Transverse colon (tissue), 4 donors: ENCODE data around the gene TSPOAP1.

Source experiments
- EP300 ChIP-seq: sonication (generic); formaldehyde crosslinking; IDR thresholded peaks from one replicate; pipeline ENCODE4 v1.6.1; 2017; ENCODE audit warnings: antibody characterized with exemption, low read depth
- POLR2A ChIP-seq: fragments of 450-650 bp; IDR thresholded peaks from one replicate; pipeline ENCODE4 v1.6.1; 2016; ENCODE audit warnings: antibody characterized with exemption, mild to moderate bottlenecking, moderate library complexity
- POLR2AphosphoS5 ChIP-seq, 3 donors: sonication (generic); formaldehyde crosslinking; IDR thresholded peaks; one replicate each; pipeline ENCODE4 v1.6.1; 2016; ENCODE audit warnings: antibody characterized with exemption in 3 of 3
- TF ChIP-seq, protein P1 (sequence below), 5 experiments: fragments of 200-600 bp in 3 of 5; fragments of 450-650 bp in 2 of 5; sonication (generic) in 3 of 5; IDR thresholded peaks; 1 replicate in 2 of 5; 2 replicates in 3 of 5; pipeline ENCODE4 v1.5.1; 2016 to 2017; ENCODE audit warnings: antibody characterized with exemption in 5 of 5, inconsistent platforms in 3 of 5, mild to moderate bottlenecking in 2 of 5, moderate library complexity in 1 of 5

DNA sequence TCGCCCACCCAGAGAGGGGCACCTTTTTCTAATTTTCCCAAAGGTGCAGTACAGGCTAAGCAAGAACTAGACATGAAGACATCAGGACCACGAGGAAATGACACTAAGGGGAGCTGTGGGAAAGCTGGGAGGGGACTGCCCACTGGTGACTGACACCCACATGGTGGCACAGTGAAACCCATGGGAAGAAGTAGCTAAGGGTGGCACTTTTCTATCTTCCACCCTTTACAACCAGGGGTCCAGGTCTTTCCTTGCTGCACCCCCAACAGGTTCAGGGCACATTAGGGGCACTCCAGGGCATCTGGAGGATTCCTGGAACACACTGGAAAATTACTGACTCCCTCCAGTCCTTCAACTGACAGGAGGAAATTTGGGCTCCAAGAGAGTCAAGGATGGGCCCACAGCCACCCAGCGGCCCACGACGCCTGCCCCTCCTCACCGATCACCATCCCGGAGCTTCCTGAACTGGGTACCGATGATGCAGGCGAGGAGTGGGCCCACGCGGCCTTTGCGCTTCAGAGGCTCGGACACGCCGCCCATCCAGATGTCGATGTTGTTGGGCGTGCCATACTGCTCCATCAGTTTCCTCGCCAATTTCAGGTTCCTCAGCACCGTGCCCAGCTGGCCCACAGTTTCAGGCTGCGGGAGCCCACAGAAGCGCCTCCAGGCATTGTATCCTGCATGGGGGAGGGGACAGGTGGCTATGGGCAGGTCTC lies 57.2 kb downstream of the TSPOAP1 start:
- TF ChIP-seq, protein P1, sequence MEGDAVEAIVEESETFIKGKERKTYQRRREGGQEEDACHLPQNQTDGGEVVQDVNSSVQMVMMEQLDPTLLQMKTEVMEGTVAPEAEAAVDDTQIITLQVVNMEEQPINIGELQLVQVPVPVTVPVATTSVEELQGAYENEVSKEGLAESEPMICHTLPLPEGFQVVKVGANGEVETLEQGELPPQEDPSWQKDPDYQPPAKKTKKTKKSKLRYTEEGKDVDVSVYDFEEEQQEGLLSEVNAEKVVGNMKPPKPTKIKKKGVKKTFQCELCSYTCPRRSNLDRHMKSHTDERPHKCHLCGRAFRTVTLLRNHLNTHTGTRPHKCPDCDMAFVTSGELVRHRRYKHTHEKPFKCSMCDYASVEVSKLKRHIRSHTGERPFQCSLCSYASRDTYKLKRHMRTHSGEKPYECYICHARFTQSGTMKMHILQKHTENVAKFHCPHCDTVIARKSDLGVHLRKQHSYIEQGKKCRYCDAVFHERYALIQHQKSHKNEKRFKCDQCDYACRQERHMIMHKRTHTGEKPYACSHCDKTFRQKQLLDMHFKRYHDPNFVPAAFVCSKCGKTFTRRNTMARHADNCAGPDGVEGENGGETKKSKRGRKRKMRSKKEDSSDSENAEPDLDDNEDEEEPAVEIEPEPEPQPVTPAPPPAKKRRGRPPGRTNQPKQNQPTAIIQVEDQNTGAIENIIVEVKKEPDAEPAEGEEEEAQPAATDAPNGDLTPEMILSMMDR (IDR thresholded peaks at IDR 0.05), result no peak
- TF ChIP-seq EP300, result no peak
- no peak for TF ChIP-seq POLR2A
- TF ChIP-seq POLR2AphosphoS5 (IDR thresholded peaks at IDR 0.05), result no peak
